IMR-90 (cell line): ENCODE results near the gene CALML3.

Source experiments
- RCOR1 ChIP-seq: IDR thresholded peaks from 2 replicates; pipeline ENCODE4 v1.6.1; 2012; ENCODE audit warnings: mild to moderate bottlenecking, low read length, improper control_type of control experiment; ENCODE audit not compliant: insufficient replicate concordance
- SMC3 ChIP-seq: fragments of 150-350 bp; IDR thresholded peaks from 2 replicates; pipeline ENCODE4 v1.6.1; 2016; ENCODE audit warnings: low read depth, mild to moderate bottlenecking, antibody characterized with exemption, low read length, moderate library complexity
- USF2 ChIP-seq: fragments of 150-350 bp; IDR thresholded peaks from 2 replicates; pipeline ENCODE4 v1.6.1; 2017; ENCODE audit warnings: mild to moderate bottlenecking, antibody characterized with exemption, low read length, low read depth
- TF ChIP-seq, protein P1 (sequence below): conservative IDR thresholded peaks from 2 replicates; pipeline ENCODE4 v1.5.1; 2012; ENCODE audit warnings: mild to moderate bottlenecking, low read depth, low read length, improper control_type of control experiment

DNA sequence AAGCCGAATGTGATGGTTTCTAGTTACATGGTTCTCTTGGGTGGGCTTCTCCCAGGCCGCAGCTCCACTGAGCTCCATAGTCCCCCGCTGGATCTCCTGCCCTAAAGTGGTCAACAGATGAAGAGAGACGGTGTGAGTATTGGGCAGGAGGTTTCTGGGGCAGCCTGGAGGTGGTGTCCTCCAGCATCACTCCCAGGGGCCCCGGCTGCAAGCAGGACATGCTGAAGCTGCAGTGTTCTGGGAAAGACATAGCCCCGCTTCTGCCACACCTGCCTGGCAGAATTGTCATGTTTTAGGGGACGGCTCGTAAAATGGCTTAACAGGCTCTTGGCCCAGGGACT lies 40.4 kb downstream of the CALML3 start:
- TF ChIP-seq, protein P1, sequence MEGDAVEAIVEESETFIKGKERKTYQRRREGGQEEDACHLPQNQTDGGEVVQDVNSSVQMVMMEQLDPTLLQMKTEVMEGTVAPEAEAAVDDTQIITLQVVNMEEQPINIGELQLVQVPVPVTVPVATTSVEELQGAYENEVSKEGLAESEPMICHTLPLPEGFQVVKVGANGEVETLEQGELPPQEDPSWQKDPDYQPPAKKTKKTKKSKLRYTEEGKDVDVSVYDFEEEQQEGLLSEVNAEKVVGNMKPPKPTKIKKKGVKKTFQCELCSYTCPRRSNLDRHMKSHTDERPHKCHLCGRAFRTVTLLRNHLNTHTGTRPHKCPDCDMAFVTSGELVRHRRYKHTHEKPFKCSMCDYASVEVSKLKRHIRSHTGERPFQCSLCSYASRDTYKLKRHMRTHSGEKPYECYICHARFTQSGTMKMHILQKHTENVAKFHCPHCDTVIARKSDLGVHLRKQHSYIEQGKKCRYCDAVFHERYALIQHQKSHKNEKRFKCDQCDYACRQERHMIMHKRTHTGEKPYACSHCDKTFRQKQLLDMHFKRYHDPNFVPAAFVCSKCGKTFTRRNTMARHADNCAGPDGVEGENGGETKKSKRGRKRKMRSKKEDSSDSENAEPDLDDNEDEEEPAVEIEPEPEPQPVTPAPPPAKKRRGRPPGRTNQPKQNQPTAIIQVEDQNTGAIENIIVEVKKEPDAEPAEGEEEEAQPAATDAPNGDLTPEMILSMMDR, result no peak
- TF ChIP-seq RCOR1, result no peak
- TF ChIP-seq USF2, result no peak
- TF ChIP-seq SMC3, result no peak
